Immature natural killer cell (primary cell): ENCODE results near the gene WEE1. TPM values are rescaled to one million over a fixed set of nuclear protein-coding genes. Genes with fewer than 3 reads are reported as not detected.

ENCODE experiments used
- DNase-seq, 3 donors: peaks; one replicate each; pipeline ENCODE4 v3.0.0; 2022; ENCODE audit warnings: mixed read lengths in 1 of 3
- H3K27ac Mint-ChIP-seq, 6 donors: one replicate each; pipeline ENCODE4 v1.8.0; 2020; ENCODE audit warnings: mixed read lengths in 6 of 6, mild to moderate bottlenecking in 5 of 6, inconsistent platforms in 4 of 6, moderate library complexity in 3 of 6
- H3K27me3 Mint-ChIP-seq, 3 donors: one replicate each; pipeline ENCODE4 v1.8.0; 2020 to 2021; ENCODE audit warnings: low read depth in 3 of 3, mild to moderate bottlenecking in 3 of 3, mixed read lengths in 3 of 3, moderate library complexity in 3 of 3, inconsistent platforms in 1 of 3
- H3K36me3 Mint-ChIP-seq, 3 donors: one replicate each; pipeline ENCODE4 v1.8.0; 2020; ENCODE audit warnings: mixed read lengths in 3 of 3, inconsistent platforms in 2 of 3, mild to moderate bottlenecking in 2 of 3
- H3K4me1 Mint-ChIP-seq, 2 donors: one replicate each; pipeline ENCODE4 v1.8.0; 2020; ENCODE audit warnings: inconsistent platforms in 2 of 2, mild to moderate bottlenecking in 2 of 2, mixed read lengths in 2 of 2, moderate library complexity in 1 of 2
- H3K4me3 Mint-ChIP-seq, 5 donors: one replicate each; pipeline ENCODE4 v1.8.0; 2020; ENCODE audit warnings: mild to moderate bottlenecking in 5 of 5, mixed read lengths in 5 of 5, inconsistent platforms in 3 of 5, moderate library complexity in 3 of 5
- H3K9me3 Mint-ChIP-seq, 6 donors: one replicate each; pipeline ENCODE4 v1.8.0; 2020; ENCODE audit warnings: mild to moderate bottlenecking in 6 of 6, mixed read lengths in 6 of 6, inconsistent platforms in 4 of 6, moderate library complexity in 3 of 6
- polyA plus RNA-seq, 3 donors: library from polyadenylated mRNA; unstranded; fragments of 300-500 nt; fragmentation: Illumina TruSeq; gene quantifications; one replicate each; pipeline ENCODE4 v1.2.3, GENCODE V29; 2021

Gene WEE1
- polyA plus RNA-seq, 3 donors from 2014 or later = 7.7 to 11.4 (median 9.9) TPM

- H3K4me1 Mint-ChIP-seq = peaks cover 6 to 12% of the 10 kb centered on the region in 2 donors
- no peaks in the 10 kb centered on the region for H3K9me3 Mint-ChIP-seq
- no peak for DNase-seq
- peaks cover 1 to 6% (median 3%) of the 10 kb centered on the region in 3 donors for H3K27me3 Mint-ChIP-seq
- no peak overlapping the region for H3K27ac Mint-ChIP-seq
- no peaks in the 10 kb centered on the region for H3K36me3 Mint-ChIP-seq
- H3K4me3 Mint-ChIP-seq = no peak overlapping the region
Observed at GRCh38 chr11:9625728-9626127, 52.3 kb downstream of the WEE1 start.

- no peak overlapping the region for H3K4me3 Mint-ChIP-seq
- H3K4me1 Mint-ChIP-seq = peaks cover 6 to 12% of the 10 kb centered on the region in 2 donors
- H3K36me3 Mint-ChIP-seq = no peaks in the 10 kb centered on the region
- DNase-seq = no peak
- peaks cover 1 to 6% (median 3%) of the 10 kb centered on the region in 3 donors for H3K27me3 Mint-ChIP-seq
- H3K27ac Mint-ChIP-seq = peak overlapping the region in 1 of 6 donors; percentile 24
- no peaks in the 10 kb centered on the region for H3K9me3 Mint-ChIP-seq
Observed at GRCh38 chr11:9626496-9627394, 53.3 kb downstream of the WEE1 start.

- H3K36me3 Mint-ChIP-seq = no peaks in the 10 kb centered on the region
- peaks cover 0 to 6% (median 1%) of the 10 kb centered on the region in 3 donors for H3K27me3 Mint-ChIP-seq
- no peak overlapping the region for H3K27ac Mint-ChIP-seq
- H3K4me1 Mint-ChIP-seq = peaks cover 6 to 12% of the 10 kb centered on the region in 2 donors
- DNase-seq = no peak
- H3K4me3 Mint-ChIP-seq = no peak overlapping the region
- no peaks in the 10 kb centered on the region for H3K9me3 Mint-ChIP-seq
Observed at GRCh38 chr11:9629064-9629463, 55.6 kb downstream of the WEE1 start.

GRCh38 chr11:9633679-9634078 lies 60.2 kb downstream of the WEE1 start:
- Mint-ChIP-seq H3K36me3 (no peaks in the 10 kb centered on the region), H3K4me3 (no peak overlapping the region), H3K27me3 (peaks cover 0 to 2% (median 0%) of the 10 kb centered on the region in 3 donors), H3K27ac (no peak overlapping the region), H3K9me3 (no peaks in the 10 kb centered on the region), H3K4me1 (no peaks in the 10 kb centered on the region)
- no peak for DNase-seq

- Mint-ChIP-seq H3K4me3 (no peak overlapping the region), H3K27me3 (peaks cover 0 to 2% (median 0%) of the 10 kb centered on the region in 3 donors), H3K27ac (no peak overlapping the region), H3K4me1 (peaks cover 0 to 5% of the 10 kb centered on the region in 2 donors), H3K9me3 (no peaks in the 10 kb centered on the region), H3K36me3 (no peaks in the 10 kb centered on the region)
- DNase-seq = no peak
Observed at GRCh38 chr11:9636691-9637090, 63.2 kb downstream of the WEE1 start.

- H3K9me3 Mint-ChIP-seq = no peaks in the 10 kb centered on the region
- no peak overlapping the region for H3K27ac Mint-ChIP-seq
- no peaks in the 10 kb centered on the region for H3K36me3 Mint-ChIP-seq
Observed at GRCh38 chr11:9639099-9639498, 65.6 kb downstream of the WEE1 start.

More at GRCh38 chr11:9639099-9639498, 65.6 kb downstream of the WEE1 start:
- no peak for DNase-seq
- Mint-ChIP-seq H3K4me1 (peaks cover 0 to 5% of the 10 kb centered on the region in 2 donors), H3K4me3 (no peak overlapping the region), H3K27me3 (peaks cover 0 to 4% (median 3%) of the 10 kb centered on the region in 3 donors)

Other genes with a start within 250 kb of the WEE1 start
- 1 to 10 TPM; 4.1 to 8.6 (median 4.9) TPM for gene IPO7, start 189.0 kb upstream of the WEE1 start, polyA plus RNA-seq
- 10 to 100 TPM; 29.1 to 35.3 (median 34.9) TPM for gene ZNF143, start 112.7 kb upstream of the WEE1 start, polyA plus RNA-seq
- gene SWAP70, start 90.4 kb downstream of the WEE1 start, polyA plus RNA-seq = 10 to 100 TPM in 1 of 3 donors, 1 to 10 TPM in 2; 2.4 to 12.3 (median 9.8) TPM